ENCODE results near the gene HAND2. TPM values are rescaled to one million over a fixed set of nuclear protein-coding genes. Genes with fewer than 3 reads are reported as not detected.

HAND2 gene
- total RNA-seq, 1 donor from 2014 or later = not detected

DNA sequence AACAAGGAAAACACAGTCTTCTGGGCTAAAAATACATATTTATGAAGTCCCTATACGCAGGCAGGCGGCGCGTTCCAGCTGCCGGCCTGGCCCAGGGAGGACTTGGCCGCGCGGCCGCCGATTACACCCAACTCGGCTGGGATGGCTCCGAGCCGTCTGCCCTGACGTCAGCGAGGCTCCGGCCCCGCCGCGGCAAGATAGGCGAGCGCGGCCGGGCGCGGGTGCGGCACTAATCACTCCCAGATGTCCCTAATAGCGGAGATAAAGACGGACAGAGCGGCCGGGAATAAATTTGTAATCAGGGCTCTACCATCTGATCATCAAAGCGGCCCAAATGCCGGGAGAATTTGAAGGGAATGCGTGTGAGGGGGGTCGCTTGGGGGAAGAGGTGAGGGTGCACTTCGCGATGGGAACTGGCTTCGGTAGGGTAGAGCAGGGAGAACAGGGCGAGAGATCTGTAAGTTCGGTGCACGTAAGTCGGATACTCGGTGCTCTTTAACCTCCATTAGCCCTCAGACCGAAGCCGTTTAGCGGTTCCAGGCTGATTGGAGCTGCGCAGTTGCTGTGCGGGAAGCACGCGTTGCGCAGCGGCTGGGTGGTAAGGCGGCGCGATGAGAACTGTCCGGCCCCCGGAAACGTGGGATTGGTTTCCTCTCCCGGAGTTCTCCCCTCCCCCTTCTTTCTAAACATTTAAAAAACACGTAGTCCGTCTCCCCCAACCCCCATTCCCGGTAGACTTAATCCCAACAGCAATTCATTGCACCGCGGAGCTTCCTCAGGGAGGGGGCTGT lies 7.7 kb downstream of the HAND2 start:
- Mint-ChIP-seq H3K4me3 (peak overlapping the region; percentile 78), H3K9me3 (no peaks in the 10 kb centered on the region), H3K27ac (ENCODE audit: unreplicated experiment) (no peak overlapping the region), H3K36me3 (ENCODE audit: low read depth) (no peaks in the 10 kb centered on the region), H3K4me1 (peaks cover 17% of the 10 kb centered on the region), H3K27me3 (ENCODE audit: low read depth) (peaks cover 100% of the 10 kb centered on the region)
- no peak for DNase-seq (ENCODE audit: low read depth, low spot score)
- TF ChIP-seq, protein P1, sequence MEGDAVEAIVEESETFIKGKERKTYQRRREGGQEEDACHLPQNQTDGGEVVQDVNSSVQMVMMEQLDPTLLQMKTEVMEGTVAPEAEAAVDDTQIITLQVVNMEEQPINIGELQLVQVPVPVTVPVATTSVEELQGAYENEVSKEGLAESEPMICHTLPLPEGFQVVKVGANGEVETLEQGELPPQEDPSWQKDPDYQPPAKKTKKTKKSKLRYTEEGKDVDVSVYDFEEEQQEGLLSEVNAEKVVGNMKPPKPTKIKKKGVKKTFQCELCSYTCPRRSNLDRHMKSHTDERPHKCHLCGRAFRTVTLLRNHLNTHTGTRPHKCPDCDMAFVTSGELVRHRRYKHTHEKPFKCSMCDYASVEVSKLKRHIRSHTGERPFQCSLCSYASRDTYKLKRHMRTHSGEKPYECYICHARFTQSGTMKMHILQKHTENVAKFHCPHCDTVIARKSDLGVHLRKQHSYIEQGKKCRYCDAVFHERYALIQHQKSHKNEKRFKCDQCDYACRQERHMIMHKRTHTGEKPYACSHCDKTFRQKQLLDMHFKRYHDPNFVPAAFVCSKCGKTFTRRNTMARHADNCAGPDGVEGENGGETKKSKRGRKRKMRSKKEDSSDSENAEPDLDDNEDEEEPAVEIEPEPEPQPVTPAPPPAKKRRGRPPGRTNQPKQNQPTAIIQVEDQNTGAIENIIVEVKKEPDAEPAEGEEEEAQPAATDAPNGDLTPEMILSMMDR (conservative IDR thresholded peaks at IDR 0.05) = peak; percentile 16

DNA sequence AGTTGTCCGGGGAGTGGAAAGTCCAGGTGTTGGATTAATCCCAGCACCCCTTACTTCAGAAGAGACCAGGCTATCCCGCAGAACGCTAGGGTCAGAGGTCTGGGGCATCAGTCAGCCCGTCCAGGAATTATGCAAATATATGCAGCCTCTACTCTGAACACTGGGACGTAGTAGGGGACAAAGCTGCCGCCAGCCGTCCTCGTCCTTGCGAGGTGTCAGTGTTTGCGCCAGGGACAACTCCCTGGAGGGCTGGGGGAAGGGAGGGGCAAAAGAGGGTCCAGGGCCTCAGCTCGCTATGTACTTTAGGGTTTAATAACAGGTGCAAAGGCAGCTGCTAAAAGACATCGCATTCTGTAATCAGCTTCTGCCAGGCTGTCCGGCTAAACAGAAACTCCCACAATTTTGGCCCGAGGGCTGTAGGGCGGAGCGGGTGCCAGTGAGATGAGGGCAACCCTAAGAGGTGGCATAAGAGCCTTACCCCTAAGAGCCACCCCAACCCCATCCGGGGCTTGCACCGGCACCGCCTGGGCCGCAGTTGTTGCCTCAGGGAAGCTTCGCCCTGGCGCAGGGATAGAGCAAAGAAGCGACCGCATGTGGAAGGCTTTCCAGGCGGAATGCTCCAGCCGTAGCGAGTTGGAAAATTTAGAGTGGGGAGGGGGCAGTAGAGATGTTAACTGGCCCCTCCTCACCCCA lies 8.4 kb downstream of the HAND2 start:
- TF ChIP-seq, protein P1 (conservative IDR thresholded peaks at IDR 0.05) = no peak
- Mint-ChIP-seq H3K27me3 (ENCODE audit: low read depth) (peaks cover 100% of the 10 kb centered on the region), H3K4me3 (peak overlapping the region; percentile 78), H3K9me3 (no peaks in the 10 kb centered on the region), H3K36me3 (ENCODE audit: low read depth) (no peaks in the 10 kb centered on the region), H3K4me1 (peaks cover 20% of the 10 kb centered on the region), H3K27ac (ENCODE audit: unreplicated experiment) (no peak overlapping the region)
- DNase-seq (ENCODE audit: low read depth, low spot score) = no peak

DNA sequence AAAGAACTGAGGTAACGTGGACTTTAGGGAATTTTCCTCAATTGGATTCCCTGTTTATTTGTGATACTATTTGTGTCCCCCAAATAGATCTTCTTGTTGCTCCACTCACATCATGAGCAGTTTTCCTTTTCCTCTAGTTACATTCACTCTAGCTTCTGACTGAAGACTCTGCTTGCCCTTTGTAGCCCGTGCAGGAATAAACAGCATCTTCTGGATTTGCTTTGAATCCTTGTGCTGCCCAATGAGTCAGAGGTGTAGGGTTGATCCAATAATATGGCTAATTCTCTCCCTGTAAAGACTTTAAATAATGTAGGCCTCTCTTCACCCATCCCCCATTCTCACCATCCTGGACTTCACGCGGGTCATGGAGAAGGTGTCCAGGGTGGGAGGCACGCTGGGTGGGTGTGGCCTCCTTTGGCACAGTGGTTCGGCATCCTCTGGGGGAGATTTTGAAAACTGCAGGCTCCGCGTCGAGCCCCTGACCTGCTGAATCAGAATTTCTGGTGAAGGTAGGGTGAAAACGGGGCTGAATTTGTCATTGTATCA lies 9.0 kb downstream of the HAND2 start:
- no peak for DNase-seq (ENCODE audit: low read depth, low spot score)
- Mint-ChIP-seq H3K9me3 (no peaks in the 10 kb centered on the region), H3K36me3 (ENCODE audit: low read depth) (no peaks in the 10 kb centered on the region), H3K27ac (ENCODE audit: unreplicated experiment) (no peak overlapping the region), H3K4me3 (peak overlapping the region; percentile 78), H3K4me1 (peaks cover 21% of the 10 kb centered on the region), H3K27me3 (ENCODE audit: low read depth) (peaks cover 100% of the 10 kb centered on the region)
- TF ChIP-seq, protein P1 (conservative IDR thresholded peaks at IDR 0.05) = no peak

DNA sequence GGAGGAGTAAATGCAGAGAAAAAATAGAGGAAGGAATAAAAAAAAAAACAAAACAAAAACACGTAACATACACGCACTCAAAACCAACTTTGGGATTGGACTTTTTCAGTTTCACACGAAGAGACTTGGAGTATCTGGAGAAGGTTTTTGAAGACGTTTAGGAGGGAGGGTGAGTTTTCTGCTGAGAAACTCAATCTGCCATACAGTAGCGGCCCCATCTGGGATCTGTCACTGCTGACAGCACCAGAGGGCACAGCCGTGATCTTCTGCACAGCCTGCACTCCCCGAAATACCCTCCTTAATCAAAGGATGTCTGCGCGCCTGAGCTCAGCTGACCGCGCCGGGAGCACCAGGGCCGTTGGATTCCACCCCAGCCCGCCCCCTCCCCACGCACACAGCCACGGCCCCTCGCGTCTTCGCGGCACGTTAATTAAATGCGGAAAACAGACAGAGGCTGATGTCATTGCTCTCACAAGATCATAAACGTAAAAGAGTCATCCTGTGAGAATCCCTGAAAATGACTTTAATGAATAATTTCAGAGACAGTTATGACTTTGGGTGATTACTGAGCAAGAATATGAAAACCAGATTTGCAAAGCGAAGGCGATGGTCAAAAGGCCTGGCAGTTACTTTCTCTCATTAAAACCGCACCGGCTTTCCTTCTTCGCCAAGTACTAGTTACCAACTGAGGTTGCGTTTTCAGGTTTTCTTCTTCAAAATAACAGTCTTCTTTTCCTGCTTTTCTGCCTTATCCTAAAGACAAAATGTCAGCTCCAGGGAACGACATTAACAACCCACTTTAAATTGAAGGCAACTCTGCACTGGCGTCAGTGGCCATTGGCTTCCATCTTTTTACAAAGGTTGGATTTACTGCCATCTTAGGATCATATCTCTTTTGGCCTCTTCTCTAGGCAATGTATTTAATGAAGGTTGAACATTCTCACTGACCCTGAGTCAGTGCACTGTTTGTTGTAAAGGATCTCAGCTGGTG lies 10.6 kb downstream of the HAND2 start:
- Mint-ChIP-seq H3K27ac (ENCODE audit: unreplicated experiment) (no peak overlapping the region), H3K9me3 (no peaks in the 10 kb centered on the region), H3K36me3 (ENCODE audit: low read depth) (no peaks in the 10 kb centered on the region), H3K27me3 (ENCODE audit: low read depth) (peaks cover 100% of the 10 kb centered on the region), H3K4me1 (peaks cover 18% of the 10 kb centered on the region), H3K4me3 (no peak overlapping the region)
- TF ChIP-seq, protein P1 (conservative IDR thresholded peaks at IDR 0.05) = no peak
- no peak for DNase-seq (ENCODE audit: low read depth, low spot score)
